SK-N-SH treated with all-trans-retinoic acid at 6 μM for 48 hours (cell line): Measurements from ENCODE around the gene FOXF2.

Source experiments
- ATAC-seq: fragments of 200-7000 bp; cut with Tn5 transposase; 3 replicates; pipeline ENCODE4 v1.9.1; 2020; ENCODE audit warnings: mild to moderate bottlenecking, moderate library complexity
- ARNTL ChIP-seq: fragments of 450-650 bp; formaldehyde crosslinking; IDR thresholded peaks from 2 replicates; pipeline ENCODE4 v1.5.0; 2020; ENCODE audit warnings: low read depth, mild to moderate bottlenecking, moderate library complexity, borderline replicate concordance
- BACH2 ChIP-seq: fragments of 250-450 bp; sonication (Bioruptor Pico); IDR thresholded peaks from 2 replicates; pipeline ENCODE4 v1.9.0; 2021; ENCODE audit warnings: mild to moderate bottlenecking, borderline replicate concordance
- CSDC2 ChIP-seq: fragments of 250-450 bp; sonication (Bioruptor Pico); IDR thresholded peaks from 2 replicates; pipeline ENCODE4 v1.5.0; 2020; ENCODE audit warnings: mild to moderate bottlenecking, moderate library complexity
- ESRRG ChIP-seq: fragments of 250-450 bp; sonication (Bioruptor Pico); IDR thresholded peaks from 2 replicates; pipeline ENCODE4 v1.6.1; 2021; ENCODE audit warnings: mild to moderate bottlenecking
- GLIS3 ChIP-seq: fragments of 250-450 bp; sonication (Bioruptor Pico); IDR thresholded peaks from 2 replicates; pipeline ENCODE4 v1.5.0; 2020; ENCODE audit warnings: mild to moderate bottlenecking, moderate library complexity
- ISL1 ChIP-seq: fragments of 250-450 bp; sonication (Bioruptor Pico); IDR thresholded peaks from 2 replicates; pipeline ENCODE4 v2.1.2; 2022; ENCODE audit warnings: mild to moderate bottlenecking, moderate library complexity
- OSR1 ChIP-seq: fragments of 250-450 bp; sonication (Bioruptor Pico); IDR thresholded peaks from 2 replicates; pipeline ENCODE4 v1.8.0; 2022; ENCODE audit warnings: moderate library complexity, mild to moderate bottlenecking, inconsistent platforms
- PPARA ChIP-seq: fragments of 250-450 bp; sonication (Bioruptor Pico); IDR thresholded peaks from 2 replicates; pipeline ENCODE4 v1.5.0; 2020; ENCODE audit warnings: mild to moderate bottlenecking, borderline replicate concordance
- SNAI2 ChIP-seq: fragments of 250-450 bp; sonication (Bioruptor Pico); IDR thresholded peaks from 2 replicates; pipeline ENCODE4 v1.5.0; 2020; ENCODE audit warnings: mild to moderate bottlenecking, moderate library complexity
- TCF4 ChIP-seq: fragments of 250-450 bp; sonication (Bioruptor Pico); IDR thresholded peaks from 2 replicates; pipeline ENCODE4 v1.8.0; 2021; ENCODE audit warnings: mild to moderate bottlenecking, moderate library complexity, borderline replicate concordance
- TOX ChIP-seq: fragments of 250-450 bp; sonication (Bioruptor Pico); IDR thresholded peaks from 2 replicates; pipeline ENCODE4 v1.8.0; 2021; ENCODE audit warnings: mild to moderate bottlenecking, moderate library complexity, borderline replicate concordance
- ZC3H10 ChIP-seq: fragments of 250-450 bp; sonication (Bioruptor Pico); IDR thresholded peaks from 2 replicates; pipeline ENCODE4 v1.5.1; 2021; ENCODE audit warnings: mild to moderate bottlenecking, moderate library complexity
- ZFP3 ChIP-seq: fragments of 250-450 bp; sonication (Bioruptor Pico); IDR thresholded peaks from 2 replicates; pipeline ENCODE4 v1.5.0; 2020; ENCODE audit warnings: mild to moderate bottlenecking, moderate library complexity
- ZFP30 ChIP-seq: fragments of 450-650 bp; formaldehyde crosslinking; IDR thresholded peaks from 2 replicates; pipeline ENCODE4 v1.5.0; 2022; ENCODE audit warnings: mild to moderate bottlenecking, moderate library complexity
- ZNF565 ChIP-seq: fragments of 450-650 bp; formaldehyde crosslinking; conservative IDR thresholded peaks from 2 replicates; pipeline ENCODE4 v1.5.0; 2020; ENCODE audit warnings: low read depth, mild to moderate bottlenecking, moderate library complexity
- ZNF70 ChIP-seq: fragments of 450-650 bp; formaldehyde crosslinking; IDR thresholded peaks from 2 replicates; pipeline ENCODE4 v1.5.0; 2020; ENCODE audit warnings: mild to moderate bottlenecking, moderate library complexity
- ZNF8 ChIP-seq: fragments of 450-650 bp; formaldehyde crosslinking; IDR thresholded peaks from 2 replicates; pipeline ENCODE4 v1.5.0; 2020; ENCODE audit warnings: mild to moderate bottlenecking, moderate library complexity
- TF ChIP-seq, protein P1 (sequence below): fragments of 250-450 bp; sonication (Bioruptor Pico); IDR thresholded peaks from 2 replicates; pipeline ENCODE4 v1.8.0; 2020; ENCODE audit warnings: mild to moderate bottlenecking, moderate library complexity, borderline replicate concordance
- TF ChIP-seq, protein P2 (sequence below): fragments of 250-450 bp; sonication (Bioruptor Pico); IDR thresholded peaks from 2 replicates; pipeline ENCODE4 v1.5.1; 2021; ENCODE audit warnings: mild to moderate bottlenecking, moderate library complexity
- TF ChIP-seq, protein P3 (sequence below): fragments of 250-450 bp; sonication (Bioruptor Pico); IDR thresholded peaks from 2 replicates; pipeline ENCODE4 v1.5.1; 2020; ENCODE audit warnings: low read depth, mild to moderate bottlenecking, moderate library complexity
- TF ChIP-seq, protein P4 (sequence below): fragments of 250-450 bp; sonication (Bioruptor Pico); IDR thresholded peaks from 2 replicates; pipeline ENCODE4 v1.5.0; 2020; ENCODE audit warnings: mild to moderate bottlenecking, moderate library complexity
- TF ChIP-seq, protein P5 (sequence below): fragments of 250-450 bp; sonication (Bioruptor Pico); IDR thresholded peaks from 2 replicates; pipeline ENCODE4 v1.8.0; 2021; ENCODE audit warnings: low read depth, mild to moderate bottlenecking, moderate library complexity, borderline replicate concordance

The FOXF2 gene

DNA sequence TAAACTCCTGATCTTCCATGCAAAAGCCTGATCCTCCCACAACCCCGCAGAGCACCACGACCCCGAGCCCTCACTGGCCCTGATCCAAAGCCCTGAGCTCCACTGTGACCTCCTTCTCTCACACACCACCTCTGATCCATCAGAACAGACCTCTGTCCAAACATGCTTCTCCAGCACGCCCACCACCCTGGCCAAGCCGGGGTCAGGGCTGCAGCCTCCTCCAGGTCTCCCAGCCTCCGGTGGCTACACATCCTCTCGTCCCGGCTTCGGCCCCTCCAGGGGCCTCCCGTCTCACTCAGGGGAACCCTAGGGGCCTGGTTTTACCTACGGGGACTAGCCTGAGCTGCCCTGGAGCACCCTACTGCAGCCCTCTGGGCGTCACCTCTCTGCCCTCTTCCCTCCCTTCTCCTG, 49.1 kb downstream of the FOXF2 start:
- TF ChIP-seq ISL1 (CRISPR knock-in tag) (no peak), TOX (no peak), TCF4 (CRISPR knock-in tag) (no peak), ARNTL (no peak)
- no peak for ATAC-seq

DNA sequence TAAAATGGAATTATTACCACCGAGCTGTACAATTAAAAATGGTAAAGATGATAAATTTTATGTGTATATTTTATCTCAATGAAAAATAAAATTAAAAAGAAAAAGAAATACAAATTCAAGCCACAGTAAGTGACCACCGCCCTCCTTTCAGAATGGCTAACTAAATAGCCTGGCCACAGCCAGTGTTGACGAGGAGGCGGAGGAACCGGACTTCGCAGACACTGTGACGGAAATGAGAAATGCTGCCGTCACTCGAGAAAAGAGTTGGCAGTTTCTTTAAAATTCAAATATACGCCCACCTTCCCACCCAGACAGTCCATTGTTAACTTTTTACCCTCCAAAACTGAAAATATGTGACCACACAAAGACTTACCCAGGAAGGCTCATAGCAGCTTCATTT, 50.0 kb downstream of the FOXF2 start:
- TF ChIP-seq, protein P1, sequence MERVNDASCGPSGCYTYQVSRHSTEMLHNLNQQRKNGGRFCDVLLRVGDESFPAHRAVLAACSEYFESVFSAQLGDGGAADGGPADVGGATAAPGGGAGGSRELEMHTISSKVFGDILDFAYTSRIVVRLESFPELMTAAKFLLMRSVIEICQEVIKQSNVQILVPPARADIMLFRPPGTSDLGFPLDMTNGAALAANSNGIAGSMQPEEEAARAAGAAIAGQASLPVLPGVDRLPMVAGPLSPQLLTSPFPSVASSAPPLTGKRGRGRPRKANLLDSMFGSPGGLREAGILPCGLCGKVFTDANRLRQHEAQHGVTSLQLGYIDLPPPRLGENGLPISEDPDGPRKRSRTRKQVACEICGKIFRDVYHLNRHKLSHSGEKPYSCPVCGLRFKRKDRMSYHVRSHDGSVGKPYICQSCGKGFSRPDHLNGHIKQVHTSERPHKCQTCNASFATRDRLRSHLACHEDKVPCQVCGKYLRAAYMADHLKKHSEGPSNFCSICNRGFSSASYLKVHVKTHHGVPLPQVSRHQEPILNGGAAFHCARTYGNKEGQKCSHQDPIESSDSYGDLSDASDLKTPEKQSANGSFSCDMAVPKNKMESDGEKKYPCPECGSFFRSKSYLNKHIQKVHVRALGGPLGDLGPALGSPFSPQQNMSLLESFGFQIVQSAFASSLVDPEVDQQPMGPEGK: no peak
- TF ChIP-seq ISL1 (CRISPR knock-in tag): no peak
- no peak for TF ChIP-seq ZFP3 (CRISPR knock-in tag)
- no peak for TF ChIP-seq GLIS3 (CRISPR knock-in tag)
- TF ChIP-seq ARNTL: no peak
- TF ChIP-seq TOX: no peak
- TF ChIP-seq, protein P2, sequence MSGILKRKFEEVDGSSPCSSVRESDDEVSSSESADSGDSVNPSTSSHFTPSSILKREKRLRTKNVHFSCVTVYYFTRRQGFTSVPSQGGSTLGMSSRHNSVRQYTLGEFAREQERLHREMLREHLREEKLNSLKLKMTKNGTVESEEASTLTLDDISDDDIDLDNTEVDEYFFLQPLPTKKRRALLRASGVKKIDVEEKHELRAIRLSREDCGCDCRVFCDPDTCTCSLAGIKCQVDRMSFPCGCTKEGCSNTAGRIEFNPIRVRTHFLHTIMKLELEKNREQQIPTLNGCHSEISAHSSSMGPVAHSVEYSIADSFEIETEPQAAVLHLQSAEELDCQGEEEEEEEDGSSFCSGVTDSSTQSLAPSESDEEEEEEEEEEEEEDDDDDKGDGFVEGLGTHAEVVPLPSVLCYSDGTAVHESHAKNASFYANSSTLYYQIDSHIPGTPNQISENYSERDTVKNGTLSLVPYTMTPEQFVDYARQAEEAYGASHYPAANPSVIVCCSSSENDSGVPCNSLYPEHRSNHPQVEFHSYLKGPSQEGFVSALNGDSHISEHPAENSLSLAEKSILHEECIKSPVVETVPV (CRISPR knock-in tag): no peak
- TF ChIP-seq ZNF565 (CRISPR knock-in tag): no peak
- no peak for TF ChIP-seq ZNF8 (CRISPR knock-in tag)
- no peak for TF ChIP-seq SNAI2 (CRISPR knock-in tag)
- no peak for TF ChIP-seq ZNF70 (CRISPR knock-in tag)
- TF ChIP-seq CSDC2 (CRISPR knock-in tag): no peak
- TF ChIP-seq TCF4 (CRISPR knock-in tag): no peak
- no peak for TF ChIP-seq BACH2 (CRISPR knock-in tag)
- TF ChIP-seq, protein P3, sequence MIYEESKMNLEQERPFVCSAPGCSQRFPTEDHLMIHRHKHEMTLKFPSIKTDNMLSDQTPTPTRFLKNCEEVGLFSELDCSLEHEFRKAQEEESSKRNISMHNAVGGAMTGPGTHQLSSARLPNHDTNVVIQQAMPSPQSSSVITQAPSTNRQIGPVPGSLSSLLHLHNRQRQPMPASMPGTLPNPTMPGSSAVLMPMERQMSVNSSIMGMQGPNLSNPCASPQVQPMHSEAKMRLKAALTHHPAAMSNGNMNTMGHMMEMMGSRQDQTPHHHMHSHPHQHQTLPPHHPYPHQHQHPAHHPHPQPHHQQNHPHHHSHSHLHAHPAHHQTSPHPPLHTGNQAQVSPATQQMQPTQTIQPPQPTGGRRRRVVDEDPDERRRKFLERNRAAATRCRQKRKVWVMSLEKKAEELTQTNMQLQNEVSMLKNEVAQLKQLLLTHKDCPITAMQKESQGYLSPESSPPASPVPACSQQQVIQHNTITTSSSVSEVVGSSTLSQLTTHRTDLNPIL (CRISPR knock-in tag): no peak
- TF ChIP-seq, protein P4, sequence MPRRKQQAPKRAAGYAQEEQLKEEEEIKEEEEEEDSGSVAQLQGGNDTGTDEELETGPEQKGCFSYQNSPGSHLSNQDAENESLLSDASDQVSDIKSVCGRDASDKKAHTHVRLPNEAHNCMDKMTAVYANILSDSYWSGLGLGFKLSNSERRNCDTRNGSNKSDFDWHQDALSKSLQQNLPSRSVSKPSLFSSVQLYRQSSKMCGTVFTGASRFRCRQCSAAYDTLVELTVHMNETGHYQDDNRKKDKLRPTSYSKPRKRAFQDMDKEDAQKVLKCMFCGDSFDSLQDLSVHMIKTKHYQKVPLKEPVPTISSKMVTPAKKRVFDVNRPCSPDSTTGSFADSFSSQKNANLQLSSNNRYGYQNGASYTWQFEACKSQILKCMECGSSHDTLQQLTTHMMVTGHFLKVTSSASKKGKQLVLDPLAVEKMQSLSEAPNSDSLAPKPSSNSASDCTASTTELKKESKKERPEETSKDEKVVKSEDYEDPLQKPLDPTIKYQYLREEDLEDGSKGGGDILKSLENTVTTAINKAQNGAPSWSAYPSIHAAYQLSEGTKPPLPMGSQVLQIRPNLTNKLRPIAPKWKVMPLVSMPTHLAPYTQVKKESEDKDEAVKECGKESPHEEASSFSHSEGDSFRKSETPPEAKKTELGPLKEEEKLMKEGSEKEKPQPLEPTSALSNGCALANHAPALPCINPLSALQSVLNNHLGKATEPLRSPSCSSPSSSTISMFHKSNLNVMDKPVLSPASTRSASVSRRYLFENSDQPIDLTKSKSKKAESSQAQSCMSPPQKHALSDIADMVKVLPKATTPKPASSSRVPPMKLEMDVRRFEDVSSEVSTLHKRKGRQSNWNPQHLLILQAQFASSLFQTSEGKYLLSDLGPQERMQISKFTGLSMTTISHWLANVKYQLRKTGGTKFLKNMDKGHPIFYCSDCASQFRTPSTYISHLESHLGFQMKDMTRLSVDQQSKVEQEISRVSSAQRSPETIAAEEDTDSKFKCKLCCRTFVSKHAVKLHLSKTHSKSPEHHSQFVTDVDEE (CRISPR knock-in tag): no peak
- no peak for TF ChIP-seq ZC3H10
- TF ChIP-seq ZFP30: no peak
- no peak for TF ChIP-seq PPARA
- TF ChIP-seq, protein P5, sequence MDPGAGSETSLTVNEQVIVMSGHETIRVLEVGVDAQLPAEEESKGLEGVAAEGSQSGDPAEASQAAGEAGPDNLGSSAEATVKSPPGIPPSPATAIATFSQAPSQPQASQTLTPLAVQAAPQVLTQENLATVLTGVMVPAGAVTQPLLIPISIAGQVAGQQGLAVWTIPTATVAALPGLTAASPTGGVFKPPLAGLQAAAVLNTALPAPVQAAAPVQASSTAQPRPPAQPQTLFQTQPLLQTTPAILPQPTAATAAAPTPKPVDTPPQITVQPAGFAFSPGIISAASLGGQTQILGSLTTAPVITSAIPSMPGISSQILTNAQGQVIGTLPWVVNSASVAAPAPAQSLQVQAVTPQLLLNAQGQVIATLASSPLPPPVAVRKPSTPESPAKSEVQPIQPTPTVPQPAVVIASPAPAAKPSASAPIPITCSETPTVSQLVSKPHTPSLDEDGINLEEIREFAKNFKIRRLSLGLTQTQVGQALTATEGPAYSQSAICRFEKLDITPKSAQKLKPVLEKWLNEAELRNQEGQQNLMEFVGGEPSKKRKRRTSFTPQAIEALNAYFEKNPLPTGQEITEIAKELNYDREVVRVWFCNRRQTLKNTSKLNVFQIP (CRISPR knock-in tag): no peak
- TF ChIP-seq, all 23 proteins: peak for 0
- ATAC-seq: no peak

DNA sequence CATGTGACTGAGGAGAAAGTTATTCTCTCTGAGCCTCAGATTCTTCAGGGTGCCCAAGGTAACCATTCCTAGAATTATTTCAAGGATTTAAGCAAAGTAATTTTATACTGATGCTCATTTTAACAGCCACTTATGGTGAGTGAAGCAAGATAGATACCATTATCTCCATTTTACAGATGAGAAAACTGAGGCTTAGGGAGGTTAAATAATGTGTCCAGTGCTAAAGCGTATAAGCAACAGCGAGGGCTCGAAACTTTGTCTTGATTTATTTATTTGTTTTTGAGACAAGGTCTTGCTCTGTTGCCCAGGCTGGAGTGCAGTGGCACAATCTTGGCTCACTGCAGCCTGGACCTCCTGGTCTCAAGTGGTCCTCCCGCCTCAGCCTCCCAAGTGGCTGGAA, 53.6 kb downstream of the FOXF2 start:
- TF ChIP-seq ZNF70 (CRISPR knock-in tag) (no peak), GLIS3 (CRISPR knock-in tag) (no peak), BACH2 (CRISPR knock-in tag) (no peak), ZFP30 (no peak), OSR1 (no peak), ESRRG (CRISPR knock-in tag) (no peak), ARNTL (no peak), PPARA (no peak), TCF4 (CRISPR knock-in tag) (no peak), TOX (no peak)
- TF ChIP-seq, protein P3 (CRISPR knock-in tag): no peak
- TF ChIP-seq, protein P5 (CRISPR knock-in tag): no peak
- TF ChIP-seq, protein P4 (CRISPR knock-in tag): no peak
- ATAC-seq: no peak
